Measurements from ENCODE around the gene VKORC1L1. TPM values are rescaled to one million over a fixed set of nuclear protein-coding genes. Genes with fewer than 3 reads are reported as not detected.

The VKORC1L1 gene
- total and polyA plus RNA-seq, 9 donors, result 11.0 to 24.4 (median 20.4) TPM

DNA sequence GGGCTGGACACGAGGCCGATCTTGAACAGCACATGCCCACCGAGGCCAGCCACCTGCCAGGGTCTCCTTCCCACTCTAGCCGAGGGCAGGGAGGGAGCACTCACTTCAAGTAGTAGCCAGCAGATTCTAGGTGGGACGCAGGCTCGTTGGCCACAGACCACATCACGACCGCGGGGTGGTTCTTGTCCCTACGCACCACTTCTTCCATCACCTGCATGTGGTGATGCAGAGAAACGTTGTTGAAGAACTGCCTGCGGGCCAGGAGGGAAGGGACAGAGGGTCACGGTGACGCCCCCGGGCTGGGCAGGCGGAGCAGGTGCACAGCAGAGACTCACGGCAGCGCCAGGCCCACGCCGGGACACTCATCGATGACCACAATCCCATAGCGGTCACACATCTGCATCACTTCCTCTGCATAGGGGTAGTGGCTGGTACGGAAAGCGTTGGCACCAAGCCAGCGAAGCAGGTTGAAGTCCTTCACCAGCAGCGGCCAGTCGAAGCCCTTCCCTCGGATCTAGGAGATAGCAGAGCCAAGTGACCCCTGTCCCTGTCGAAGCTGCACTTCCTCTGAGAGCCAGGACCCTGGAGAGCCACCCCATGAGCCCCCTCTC is 101.4 kb downstream of the VKORC1L1 start:
- no peaks in the 10 kb centered on the region for H3K27me3 ChIP-seq (ENCODE audit: control insufficient read depth, insufficient read depth, low read length)
- no peaks in the 10 kb centered on the region for H3K9me3 ChIP-seq (replicated peaks; ENCODE audit: control insufficient read depth, low read depth, low read length)
- H3K36me3 ChIP-seq (ENCODE audit: control insufficient read depth, insufficient read depth, low read length), result peaks cover 71% of the 10 kb centered on the region
- no peak for DNase-seq
- H3K4me1 ChIP-seq (ENCODE audit: control insufficient read depth, insufficient read depth, low read length), result no peaks in the 10 kb centered on the region
- WGBS (ENCODE audit: insufficient coverage), result 92% methylated on average over 21 of the region's 29 CpGs
- no peak overlapping the region for H3K4me3 ChIP-seq (ENCODE audit: low read length)
- H3K27ac ChIP-seq (ENCODE audit: low read length), result no peak overlapping the region

DNA sequence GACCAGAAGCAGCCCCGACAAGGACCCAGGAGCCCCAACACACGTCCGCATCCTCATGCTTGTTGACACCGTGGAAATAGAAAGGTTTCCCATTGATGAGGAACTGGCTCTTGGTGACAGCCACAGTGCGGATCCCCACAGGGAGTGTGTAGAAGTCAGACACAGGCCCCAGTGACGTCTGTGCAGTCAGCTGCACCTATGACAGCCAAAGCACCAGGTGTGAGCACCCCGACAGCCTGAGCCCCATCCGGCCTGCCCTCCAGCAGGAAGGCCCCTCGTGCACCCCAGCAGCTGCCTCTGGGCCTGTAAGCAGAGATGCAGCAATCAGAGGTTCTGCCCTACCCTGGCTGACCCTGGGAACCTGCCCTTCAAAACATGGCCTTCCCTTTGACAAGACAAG is 102.0 kb downstream of the VKORC1L1 start:
- WGBS (ENCODE audit: insufficient coverage), result 80% methylated on average over 9 of the region's 9 CpGs

DNA sequence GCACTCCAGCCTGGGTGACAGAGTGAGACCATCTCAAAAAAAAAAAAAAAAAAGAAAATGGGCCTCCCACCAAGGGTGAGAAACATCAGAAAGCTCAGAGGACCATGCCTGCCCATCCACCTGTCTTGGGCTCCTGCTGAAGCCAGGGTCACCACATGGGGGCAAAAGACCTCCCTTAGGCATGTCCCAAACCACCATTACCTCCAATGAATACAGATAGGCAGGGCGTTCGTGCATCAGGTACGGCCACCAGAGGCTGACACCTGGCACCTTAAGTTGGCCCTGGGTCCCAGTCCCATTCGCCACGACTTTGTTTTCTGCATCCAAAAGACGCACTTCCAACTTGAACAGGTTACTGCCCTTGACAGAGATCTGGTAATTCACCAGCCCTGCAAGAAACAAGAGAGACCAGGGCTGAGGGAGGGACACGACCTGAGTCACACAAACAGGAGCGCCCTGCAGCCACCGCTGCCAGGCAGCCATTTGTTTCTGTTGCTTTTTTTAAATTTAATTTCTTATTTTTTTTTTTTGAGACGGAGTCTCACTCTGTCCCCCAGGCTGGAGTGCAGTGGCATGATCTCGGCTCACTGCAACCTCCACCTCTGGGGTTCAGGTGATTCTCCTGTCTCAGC is 103.1 kb downstream of the VKORC1L1 start:
- no peaks in the 10 kb centered on the region for H3K27me3 ChIP-seq (ENCODE audit: control insufficient read depth, insufficient read depth, low read length)
- peaks cover 8% of the 10 kb centered on the region for H3K4me1 ChIP-seq (ENCODE audit: control insufficient read depth, insufficient read depth, low read length)
- H3K36me3 ChIP-seq (ENCODE audit: control insufficient read depth, insufficient read depth, low read length), result peaks cover 67% of the 10 kb centered on the region
- H3K4me3 ChIP-seq (ENCODE audit: low read length), result no peak overlapping the region
- H3K27ac ChIP-seq (ENCODE audit: low read length), result no peak overlapping the region
- DNase-seq, result no peak
- H3K9me3 ChIP-seq (replicated peaks; ENCODE audit: control insufficient read depth, low read depth, low read length), result no peaks in the 10 kb centered on the region
- WGBS (ENCODE audit: insufficient coverage), result 92% methylated on average over 7 of the region's 11 CpGs

More for the DNA sequence above, 102.0 kb downstream of the VKORC1L1 start:
- Histone ChIP-seq H3K4me1 (ENCODE audit: control insufficient read depth, insufficient read depth, low read length) (no peaks in the 10 kb centered on the region), H3K9me3 (replicated peaks; ENCODE audit: control insufficient read depth, low read depth, low read length) (no peaks in the 10 kb centered on the region), H3K27me3 (ENCODE audit: control insufficient read depth, insufficient read depth, low read length) (no peaks in the 10 kb centered on the region), H3K36me3 (ENCODE audit: control insufficient read depth, insufficient read depth, low read length) (peaks cover 73% of the 10 kb centered on the region), H3K4me3 (ENCODE audit: low read length) (no peak overlapping the region), H3K27ac (ENCODE audit: low read length) (no peak overlapping the region)
- no peak for DNase-seq

- WGBS (ENCODE audit: insufficient coverage), result 95% methylated on average over 11 of the region's 16 CpGs
- DNase-seq, result no peak
- Histone ChIP-seq H3K27me3 (ENCODE audit: control insufficient read depth, insufficient read depth, low read length) (no peaks in the 10 kb centered on the region), H3K27ac (ENCODE audit: low read length) (no peak overlapping the region), H3K9me3 (replicated peaks; ENCODE audit: control insufficient read depth, low read depth, low read length) (no peaks in the 10 kb centered on the region), H3K4me3 (ENCODE audit: low read length) (no peak overlapping the region), H3K36me3 (ENCODE audit: control insufficient read depth, insufficient read depth, low read length) (peaks cover 59% of the 10 kb centered on the region), H3K4me1 (ENCODE audit: control insufficient read depth, insufficient read depth, low read length) (peaks cover 14% of the 10 kb centered on the region)
These were observed 103.9 kb downstream of the VKORC1L1 start for GRCh38 chr7:65976659-65977196.

- no peaks in the 10 kb centered on the region for H3K9me3 ChIP-seq (replicated peaks; ENCODE audit: control insufficient read depth, low read depth, low read length)
- H3K27ac ChIP-seq (ENCODE audit: low read length), result no peak overlapping the region
- H3K27me3 ChIP-seq (ENCODE audit: control insufficient read depth, insufficient read depth, low read length), result no peaks in the 10 kb centered on the region
- H3K4me1 ChIP-seq (ENCODE audit: control insufficient read depth, insufficient read depth, low read length), result peaks cover 18% of the 10 kb centered on the region
- 92% methylated on average over 10 of the region's 18 CpGs for WGBS (ENCODE audit: insufficient coverage)
- no peak for DNase-seq
- H3K36me3 ChIP-seq (ENCODE audit: control insufficient read depth, insufficient read depth, low read length), result peaks cover 38% of the 10 kb centered on the region
- H3K4me3 ChIP-seq (ENCODE audit: low read length), result no peak overlapping the region
These were observed 106.2 kb downstream of the VKORC1L1 start for GRCh38 chr7:65978891-65979582.

DNA sequence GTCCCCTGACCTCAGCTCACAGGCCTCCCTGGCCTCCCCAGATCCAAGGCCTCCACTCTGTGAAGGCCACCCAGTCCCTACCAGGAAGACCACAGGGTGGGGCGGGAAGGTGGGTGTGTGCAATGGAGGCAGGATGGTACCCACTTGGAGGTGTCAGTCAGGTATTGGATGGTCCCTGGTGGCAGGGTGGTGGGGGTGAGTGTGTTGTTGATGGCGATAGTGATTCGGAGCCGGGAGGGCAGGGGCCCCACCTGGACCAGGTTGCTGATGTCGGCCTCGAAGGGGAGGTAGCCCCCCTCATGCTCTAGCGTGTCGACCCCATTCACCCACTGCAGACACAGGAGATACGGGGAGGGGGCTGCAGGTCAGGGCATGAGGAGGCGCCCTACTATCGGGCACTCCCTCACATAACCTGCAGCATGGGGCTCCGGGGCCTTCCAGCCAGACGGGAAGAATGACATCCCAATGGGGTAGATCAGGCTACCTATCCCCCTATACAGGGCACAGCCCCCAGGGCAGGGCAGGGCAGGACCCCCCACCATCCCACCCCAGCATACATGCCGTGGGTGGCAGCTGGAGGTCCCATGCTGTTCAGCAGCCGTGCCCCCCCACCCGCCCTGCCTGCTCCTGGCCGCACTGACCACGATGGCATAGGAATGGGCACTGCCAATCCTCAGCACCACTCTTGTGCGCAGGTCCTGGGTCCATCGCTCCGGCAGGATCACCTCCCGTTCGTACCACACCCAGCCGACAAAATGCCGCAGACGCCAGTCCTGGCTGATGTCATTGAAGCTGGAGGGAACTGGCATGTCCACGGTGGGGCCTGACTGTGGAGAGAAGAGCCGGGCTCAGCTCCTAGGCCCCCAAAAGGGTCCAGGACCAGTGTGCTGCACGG is 107.0 kb downstream of the VKORC1L1 start:
- peaks cover 18% of the 10 kb centered on the region for H3K4me1 ChIP-seq (ENCODE audit: control insufficient read depth, insufficient read depth, low read length)
- DNase-seq, result no peak
- WGBS (ENCODE audit: insufficient coverage), result 89% methylated on average over 23 of the region's 29 CpGs
- peaks cover 30% of the 10 kb centered on the region for H3K36me3 ChIP-seq (ENCODE audit: control insufficient read depth, insufficient read depth, low read length)
- H3K27me3 ChIP-seq (ENCODE audit: control insufficient read depth, insufficient read depth, low read length), result no peaks in the 10 kb centered on the region
- peak overlapping the region; percentile 59 for H3K27ac ChIP-seq (ENCODE audit: low read length)
- no peak overlapping the region for H3K4me3 ChIP-seq (ENCODE audit: low read length)
- no peaks in the 10 kb centered on the region for H3K9me3 ChIP-seq (replicated peaks; ENCODE audit: control insufficient read depth, low read depth, low read length)

GRCh38 chr7:65980478-65981250 is 107.8 kb downstream of the VKORC1L1 start:
- WGBS (ENCODE audit: insufficient coverage), result 50% methylated on average over 5 of the region's 11 CpGs
- Histone ChIP-seq H3K27me3 (ENCODE audit: control insufficient read depth, insufficient read depth, low read length) (no peaks in the 10 kb centered on the region), H3K9me3 (replicated peaks; ENCODE audit: control insufficient read depth, low read depth, low read length) (no peaks in the 10 kb centered on the region), H3K4me1 (ENCODE audit: control insufficient read depth, insufficient read depth, low read length) (peaks cover 18% of the 10 kb centered on the region), H3K36me3 (ENCODE audit: control insufficient read depth, insufficient read depth, low read length) (peaks cover 24% of the 10 kb centered on the region), H3K27ac (ENCODE audit: low read length) (peak overlapping the region; percentile 59), H3K4me3 (ENCODE audit: low read length) (peak overlapping the region; percentile 82)
- peak; percentile 79 for DNase-seq

DNA sequence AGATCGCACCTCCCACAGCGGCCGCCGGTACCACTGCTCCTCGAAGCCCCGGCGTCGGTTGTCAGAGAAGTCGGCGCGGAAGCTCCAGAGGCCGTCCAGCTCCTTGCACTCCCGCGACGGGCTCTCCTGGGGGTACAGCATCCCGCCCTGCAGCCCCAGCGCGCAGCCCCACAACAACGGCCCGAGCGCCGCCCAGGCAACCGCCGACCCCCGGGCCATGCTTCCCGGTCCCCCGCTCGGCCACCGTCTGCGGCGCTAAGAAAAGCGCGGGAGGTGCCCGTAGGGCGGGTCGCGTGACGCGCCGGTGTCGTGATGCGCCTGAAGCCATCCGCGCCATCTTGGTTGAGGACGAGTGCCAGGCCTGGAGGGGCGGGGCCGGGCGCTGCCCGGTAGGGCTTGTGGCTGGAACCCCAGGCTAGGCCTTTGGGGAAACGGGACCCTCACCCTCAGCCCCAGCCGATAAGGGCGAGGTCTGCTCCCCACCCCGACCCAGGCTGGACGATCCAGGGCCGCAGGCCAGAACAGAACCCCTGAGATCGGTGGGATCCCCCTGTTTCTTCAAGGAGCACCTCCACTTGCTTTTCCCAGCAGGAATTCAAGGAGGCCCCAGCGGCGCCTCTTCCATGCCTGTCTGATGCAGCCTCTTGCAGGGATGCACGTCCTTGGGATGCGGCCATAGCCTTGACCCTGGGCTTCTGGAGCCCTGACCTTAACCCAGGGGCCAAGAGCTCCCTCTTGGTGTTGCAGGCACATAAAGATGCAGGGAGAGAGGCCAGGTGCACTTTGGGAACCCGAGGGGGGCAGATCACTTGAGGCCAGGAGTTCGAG is 109.3 kb downstream of the VKORC1L1 start, which contains the start of gene GUSB:
GUSB (minus strand) TSS at position 249 of the 828 bp plus-strand sequence; CDS start at position 219, 30 bp downstream.
- 2% methylated on average over 59 of the region's 62 CpGs for WGBS (ENCODE audit: insufficient coverage)
- peak within 1 kb of the TSS; percentile 87 for H3K27ac ChIP-seq (ENCODE audit: low read length)

More for the DNA sequence above, 109.3 kb downstream of the VKORC1L1 start, which contains the start of gene GUSB:
- no peaks in the 10 kb centered on the region for H3K9me3 ChIP-seq (replicated peaks; ENCODE audit: control insufficient read depth, low read depth, low read length)
- no peaks in the 10 kb centered on the region for H3K27me3 ChIP-seq (ENCODE audit: control insufficient read depth, insufficient read depth, low read length)
- peak; percentile 96 for DNase-seq
- H3K36me3 ChIP-seq (ENCODE audit: control insufficient read depth, insufficient read depth, low read length), result peaks cover 17% of the 10 kb centered on the region
- H3K4me1 ChIP-seq (ENCODE audit: control insufficient read depth, insufficient read depth, low read length), result peaks cover 18% of the 10 kb centered on the region
- peak within 1 kb of the TSS; percentile 82 for H3K4me3 ChIP-seq (ENCODE audit: low read length)

Measured in muscle of leg (tissue), 11 donors.